Measurements from ENCODE around the gene NFE2L2. TPM values are rescaled to one million over a fixed set of nuclear protein-coding genes. Genes with fewer than 3 reads are reported as not detected.

NFE2L2 gene
- total and polyA plus RNA-seq, 2 experiments from 2014 or later: 35.0 to 39.1 TPM

DNA sequence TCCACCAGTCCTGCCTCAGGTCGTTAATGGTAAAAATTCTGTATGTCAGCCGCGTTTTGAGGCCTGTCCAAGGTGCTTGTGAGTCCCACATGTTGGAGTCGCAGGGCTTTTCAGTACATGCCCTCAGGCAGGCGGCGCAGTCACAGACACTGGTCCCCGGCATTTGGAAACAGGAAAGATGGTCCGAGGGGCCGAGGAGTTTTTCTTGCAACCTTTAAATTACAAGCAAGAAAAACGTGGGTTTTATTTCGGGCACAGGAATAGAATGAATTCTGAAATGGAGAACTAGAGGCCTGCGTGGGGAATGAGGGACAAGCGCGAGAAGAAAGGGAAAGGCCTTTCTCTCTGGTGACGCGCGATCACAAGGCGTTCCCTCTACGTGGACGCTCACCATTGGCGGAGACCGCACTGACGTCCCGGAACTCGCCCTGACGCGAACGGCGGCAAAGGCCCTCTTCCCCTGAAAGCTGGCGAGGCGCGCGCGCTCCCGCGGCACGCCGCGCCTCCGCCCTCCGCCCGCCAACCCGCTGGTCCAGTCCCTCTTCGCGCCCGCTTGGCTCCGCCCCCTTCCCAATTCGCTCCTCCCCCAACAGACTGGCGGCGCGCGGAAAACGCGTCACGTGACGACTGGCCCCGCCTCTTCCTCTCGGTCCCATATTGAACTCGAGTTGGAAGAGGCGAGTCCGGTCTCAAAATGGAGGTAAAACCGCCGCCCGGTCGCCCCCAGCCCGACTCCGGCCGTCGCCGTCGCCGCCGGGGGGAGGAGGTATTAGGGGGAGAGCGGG lies 52.2 kb downstream of the NFE2L2 start, which contains the start of gene HNRNPA3:
HNRNPA3 (plus strand) TSS at position 689 of the 785 bp plus-strand sequence; CDS start at position 695, 6 bp downstream.
- DNase-seq (ENCODE audit: low spot score) (peak; percentile 97), ATAC-seq (peak; percentile 89)
- Mint-ChIP-seq H3K9me3 (peaks cover 6% of the 10 kb centered on the region; the same call in 1 of the 3 replicates), H3K27me3 (ENCODE audit: insufficient read depth, low read depth, poor library complexity) (peaks cover 22% of the 10 kb centered on the region), H3K36me3 (ENCODE audit: low read depth) (peaks cover 46% of the 10 kb centered on the region), H3K27ac (peak within 1 kb of the TSS; percentile 100), H3K4me1 (peaks cover 42% of the 10 kb centered on the region), H3K4me3 (peak within 1 kb of the TSS; percentile 97)
- H2AFZ ChIP-seq: no peak within 1 kb of the TSS
- peaks cover 3% of the 10 kb centered on the region; the same call in 1 of the 2 replicates for H3F3A ChIP-seq (replicated peaks; ENCODE audit: low read depth)
- peak within 1 kb of the TSS; percentile 99 for H3K27ac ChIP-seq (ENCODE audit: low read depth)
- peak within 1 kb of the TSS; percentile 72 for H3K4me3 ChIP-seq
- H3K27me3 ChIP-seq (ENCODE audit: insufficient read depth): no peaks in the 10 kb centered on the region
- peaks cover 21% of the 10 kb centered on the region for H4K20me1 ChIP-seq (replicated peaks; ENCODE audit: insufficient read depth)
- TF ChIP-seq EZH2phosphoT487 (IDR thresholded peaks at IDR 0.05; ENCODE audit: unreplicated experiment) (no peak), ZNF331 (CRISPR knock-in tag; IDR thresholded peaks at IDR 0.05; ENCODE audit: low read depth) (no peak), JUNB (IDR thresholded peaks at IDR 0.05; ENCODE audit: unreplicated experiment) (no peak), NANOG (IDR thresholded peaks at IDR 0.05; ENCODE audit: borderline replicate concordance) (no peak), EZH2 (IDR thresholded peaks at IDR 0.05; ENCODE audit: low read depth, unreplicated experiment) (no peak), ZNF114 (CRISPR knock-in tag; IDR thresholded peaks at IDR 0.05) (no peak; the same call in 1 of the 2 replicates), STAT1 (IDR thresholded peaks at IDR 0.05; ENCODE audit: unreplicated experiment) (no peak), POLR2AphosphoS5 (IDR thresholded peaks at IDR 0.05; ENCODE audit: low read depth) (peak; percentile 73), CREB1 (CRISPR knock-in tag; IDR thresholded peaks at IDR 0.05; ENCODE audit: low read depth) (peak; percentile 94)
- TF ChIP-seq, protein P1, sequence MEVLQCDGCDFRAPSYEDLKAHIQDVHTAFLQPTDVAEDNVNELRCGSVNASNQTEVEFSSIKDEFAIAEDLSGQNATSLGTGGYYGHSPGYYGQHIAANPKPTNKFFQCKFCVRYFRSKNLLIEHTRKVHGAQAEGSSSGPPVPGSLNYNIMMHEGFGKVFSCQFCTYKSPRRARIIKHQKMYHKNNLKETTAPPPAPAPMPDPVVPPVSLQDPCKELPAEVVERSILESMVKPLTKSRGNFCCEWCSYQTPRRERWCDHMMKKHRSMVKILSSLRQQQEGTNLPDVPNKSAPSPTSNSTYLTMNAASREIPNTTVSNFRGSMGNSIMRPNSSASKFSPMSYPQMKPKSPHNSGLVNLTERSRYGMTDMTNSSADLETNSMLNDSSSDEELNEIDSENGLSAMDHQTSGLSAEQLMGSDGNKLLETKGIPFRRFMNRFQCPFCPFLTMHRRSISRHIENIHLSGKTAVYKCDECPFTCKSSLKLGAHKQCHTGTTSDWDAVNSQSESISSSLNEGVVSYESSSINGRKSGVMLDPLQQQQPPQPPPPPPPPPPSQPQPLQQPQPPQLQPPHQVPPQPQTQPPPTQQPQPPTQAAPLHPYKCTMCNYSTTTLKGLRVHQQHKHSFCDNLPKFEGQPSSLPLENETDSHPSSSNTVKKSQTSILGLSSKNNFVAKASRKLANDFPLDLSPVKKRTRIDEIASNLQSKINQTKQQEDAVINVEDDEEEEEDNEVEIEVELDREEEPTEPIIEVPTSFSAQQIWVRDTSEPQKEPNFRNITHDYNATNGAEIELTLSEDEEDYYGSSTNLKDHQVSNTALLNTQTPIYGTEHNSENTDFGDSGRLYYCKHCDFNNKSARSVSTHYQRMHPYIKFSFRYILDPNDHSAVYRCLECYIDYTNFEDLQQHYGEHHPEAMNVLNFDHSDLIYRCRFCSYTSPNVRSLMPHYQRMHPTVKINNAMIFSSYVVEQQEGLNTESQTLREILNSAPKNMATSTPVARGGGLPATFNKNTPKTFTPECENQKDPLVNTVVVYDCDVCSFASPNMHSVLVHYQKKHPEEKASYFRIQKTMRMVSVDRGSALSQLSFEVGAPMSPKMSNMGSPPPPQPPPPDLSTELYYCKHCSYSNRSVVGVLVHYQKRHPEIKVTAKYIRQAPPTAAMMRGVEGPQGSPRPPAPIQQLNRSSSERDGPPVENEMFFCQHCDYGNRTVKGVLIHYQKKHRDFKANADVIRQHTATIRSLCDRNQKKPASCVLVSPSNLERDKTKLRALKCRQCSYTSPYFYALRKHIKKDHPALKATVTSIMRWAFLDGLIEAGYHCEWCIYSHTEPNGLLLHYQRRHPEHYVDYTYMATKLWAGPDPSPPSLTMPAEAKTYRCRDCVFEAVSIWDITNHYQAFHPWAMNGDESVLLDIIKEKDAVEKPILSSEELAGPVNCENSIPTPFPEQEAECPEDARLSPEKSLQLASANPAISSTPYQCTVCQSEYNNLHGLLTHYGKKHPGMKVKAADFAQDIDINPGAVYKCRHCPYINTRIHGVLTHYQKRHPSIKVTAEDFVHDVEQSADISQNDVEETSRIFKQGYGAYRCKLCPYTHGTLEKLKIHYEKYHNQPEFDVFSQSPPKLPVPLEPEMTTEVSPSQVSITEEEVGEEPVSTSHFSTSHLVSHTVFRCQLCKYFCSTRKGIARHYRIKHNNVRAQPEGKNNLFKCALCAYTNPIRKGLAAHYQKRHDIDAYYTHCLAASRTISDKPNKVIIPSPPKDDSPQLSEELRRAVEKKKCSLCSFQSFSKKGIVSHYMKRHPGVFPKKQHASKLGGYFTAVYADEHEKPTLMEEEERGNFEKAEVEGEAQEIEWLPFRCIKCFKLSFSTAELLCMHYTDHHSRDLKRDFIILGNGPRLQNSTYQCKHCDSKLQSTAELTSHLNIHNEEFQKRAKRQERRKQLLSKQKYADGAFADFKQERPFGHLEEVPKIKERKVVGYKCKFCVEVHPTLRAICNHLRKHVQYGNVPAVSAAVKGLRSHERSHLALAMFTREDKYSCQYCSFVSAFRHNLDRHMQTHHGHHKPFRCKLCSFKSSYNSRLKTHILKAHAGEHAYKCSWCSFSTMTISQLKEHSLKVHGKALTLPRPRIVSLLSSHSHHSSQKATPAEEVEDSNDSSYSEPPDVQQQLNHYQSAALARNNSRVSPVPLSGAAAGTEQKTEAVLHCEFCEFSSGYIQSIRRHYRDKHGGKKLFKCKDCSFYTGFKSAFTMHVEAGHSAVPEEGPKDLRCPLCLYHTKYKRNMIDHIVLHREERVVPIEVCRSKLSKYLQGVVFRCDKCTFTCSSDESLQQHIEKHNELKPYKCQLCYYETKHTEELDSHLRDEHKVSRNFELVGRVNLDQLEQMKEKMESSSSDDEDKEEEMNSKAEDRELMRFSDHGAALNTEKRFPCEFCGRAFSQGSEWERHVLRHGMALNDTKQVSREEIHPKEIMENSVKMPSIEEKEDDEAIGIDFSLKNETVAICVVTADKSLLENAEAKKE (CRISPR knock-in tag; IDR thresholded peaks at IDR 0.05): no peak
- TF ChIP-seq, protein P2, sequence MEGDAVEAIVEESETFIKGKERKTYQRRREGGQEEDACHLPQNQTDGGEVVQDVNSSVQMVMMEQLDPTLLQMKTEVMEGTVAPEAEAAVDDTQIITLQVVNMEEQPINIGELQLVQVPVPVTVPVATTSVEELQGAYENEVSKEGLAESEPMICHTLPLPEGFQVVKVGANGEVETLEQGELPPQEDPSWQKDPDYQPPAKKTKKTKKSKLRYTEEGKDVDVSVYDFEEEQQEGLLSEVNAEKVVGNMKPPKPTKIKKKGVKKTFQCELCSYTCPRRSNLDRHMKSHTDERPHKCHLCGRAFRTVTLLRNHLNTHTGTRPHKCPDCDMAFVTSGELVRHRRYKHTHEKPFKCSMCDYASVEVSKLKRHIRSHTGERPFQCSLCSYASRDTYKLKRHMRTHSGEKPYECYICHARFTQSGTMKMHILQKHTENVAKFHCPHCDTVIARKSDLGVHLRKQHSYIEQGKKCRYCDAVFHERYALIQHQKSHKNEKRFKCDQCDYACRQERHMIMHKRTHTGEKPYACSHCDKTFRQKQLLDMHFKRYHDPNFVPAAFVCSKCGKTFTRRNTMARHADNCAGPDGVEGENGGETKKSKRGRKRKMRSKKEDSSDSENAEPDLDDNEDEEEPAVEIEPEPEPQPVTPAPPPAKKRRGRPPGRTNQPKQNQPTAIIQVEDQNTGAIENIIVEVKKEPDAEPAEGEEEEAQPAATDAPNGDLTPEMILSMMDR (conservative IDR thresholded peaks at IDR 0.05; ENCODE audit: low read depth in 2 of 2): 0 out of 4 replicates have a peak, but pooled peaks have one; percentile 18 to 20
- TF ChIP-seq, protein P3, sequence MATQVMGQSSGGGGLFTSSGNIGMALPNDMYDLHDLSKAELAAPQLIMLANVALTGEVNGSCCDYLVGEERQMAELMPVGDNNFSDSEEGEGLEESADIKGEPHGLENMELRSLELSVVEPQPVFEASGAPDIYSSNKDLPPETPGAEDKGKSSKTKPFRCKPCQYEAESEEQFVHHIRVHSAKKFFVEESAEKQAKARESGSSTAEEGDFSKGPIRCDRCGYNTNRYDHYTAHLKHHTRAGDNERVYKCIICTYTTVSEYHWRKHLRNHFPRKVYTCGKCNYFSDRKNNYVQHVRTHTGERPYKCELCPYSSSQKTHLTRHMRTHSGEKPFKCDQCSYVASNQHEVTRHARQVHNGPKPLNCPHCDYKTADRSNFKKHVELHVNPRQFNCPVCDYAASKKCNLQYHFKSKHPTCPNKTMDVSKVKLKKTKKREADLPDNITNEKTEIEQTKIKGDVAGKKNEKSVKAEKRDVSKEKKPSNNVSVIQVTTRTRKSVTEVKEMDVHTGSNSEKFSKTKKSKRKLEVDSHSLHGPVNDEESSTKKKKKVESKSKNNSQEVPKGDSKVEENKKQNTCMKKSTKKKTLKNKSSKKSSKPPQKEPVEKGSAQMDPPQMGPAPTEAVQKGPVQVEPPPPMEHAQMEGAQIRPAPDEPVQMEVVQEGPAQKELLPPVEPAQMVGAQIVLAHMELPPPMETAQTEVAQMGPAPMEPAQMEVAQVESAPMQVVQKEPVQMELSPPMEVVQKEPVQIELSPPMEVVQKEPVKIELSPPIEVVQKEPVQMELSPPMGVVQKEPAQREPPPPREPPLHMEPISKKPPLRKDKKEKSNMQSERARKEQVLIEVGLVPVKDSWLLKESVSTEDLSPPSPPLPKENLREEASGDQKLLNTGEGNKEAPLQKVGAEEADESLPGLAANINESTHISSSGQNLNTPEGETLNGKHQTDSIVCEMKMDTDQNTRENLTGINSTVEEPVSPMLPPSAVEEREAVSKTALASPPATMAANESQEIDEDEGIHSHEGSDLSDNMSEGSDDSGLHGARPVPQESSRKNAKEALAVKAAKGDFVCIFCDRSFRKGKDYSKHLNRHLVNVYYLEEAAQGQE (IDR thresholded peaks at IDR 0.05; ENCODE audit: unreplicated experiment): peak; percentile 30
- TF ChIP-seq, protein P4, sequence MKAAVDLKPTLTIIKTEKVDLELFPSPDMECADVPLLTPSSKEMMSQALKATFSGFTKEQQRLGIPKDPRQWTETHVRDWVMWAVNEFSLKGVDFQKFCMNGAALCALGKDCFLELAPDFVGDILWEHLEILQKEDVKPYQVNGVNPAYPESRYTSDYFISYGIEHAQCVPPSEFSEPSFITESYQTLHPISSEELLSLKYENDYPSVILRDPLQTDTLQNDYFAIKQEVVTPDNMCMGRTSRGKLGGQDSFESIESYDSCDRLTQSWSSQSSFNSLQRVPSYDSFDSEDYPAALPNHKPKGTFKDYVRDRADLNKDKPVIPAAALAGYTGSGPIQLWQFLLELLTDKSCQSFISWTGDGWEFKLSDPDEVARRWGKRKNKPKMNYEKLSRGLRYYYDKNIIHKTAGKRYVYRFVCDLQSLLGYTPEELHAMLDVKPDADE (IDR thresholded peaks at IDR 0.05): no peak; the same call in 1 of the 2 replicates
- H3K4me2 ChIP-seq: peak within 1 kb of the TSS; percentile 81
- H3K9me2 ChIP-seq (ENCODE audit: insufficient read depth): no peaks in the 10 kb centered on the region
- peaks cover 52% of the 10 kb centered on the region for H3K79me2 ChIP-seq (replicated peaks; ENCODE audit: insufficient read depth)
- peaks cover 20% of the 10 kb centered on the region for H3K36me3 ChIP-seq (ENCODE audit: insufficient read depth)
- peaks cover 25% of the 10 kb centered on the region for H3K4me1 ChIP-seq (ENCODE audit: insufficient read depth)

Data from GM23338 (cell line).